Endothelial cell (in vitro differentiated cells): ENCODE data around the gene ARL4C. TPM values are rescaled to one million over a fixed set of nuclear protein-coding genes. Genes with fewer than 3 reads are reported as not detected.

Experiments used
- DNase-seq: peaks from one replicate; pipeline ENCODE4 v3.0.0; 2021; ENCODE audit warnings: low spot score
- H3K27ac Mint-ChIP-seq: one replicate; pipeline ENCODE4 v1.8.0; 2021; ENCODE audit warnings: mixed read lengths, inconsistent platforms; ENCODE audit not compliant: unreplicated experiment
- H3K27me3 Mint-ChIP-seq: one replicate; pipeline ENCODE4 v1.8.0; 2021; ENCODE audit warnings: mild to moderate bottlenecking, moderate library complexity, mixed read lengths, inconsistent platforms; ENCODE audit not compliant: unreplicated experiment
- H3K36me3 Mint-ChIP-seq: one replicate; pipeline ENCODE4 v1.8.0; 2021; ENCODE audit warnings: mild to moderate bottlenecking, low read depth, mixed read lengths, inconsistent platforms; ENCODE audit not compliant: unreplicated experiment
- H3K4me1 Mint-ChIP-seq: one replicate; pipeline ENCODE4 v1.8.0; 2021; ENCODE audit warnings: mild to moderate bottlenecking, mixed read lengths, inconsistent platforms; ENCODE audit not compliant: unreplicated experiment
- H3K4me3 Mint-ChIP-seq: one replicate; pipeline ENCODE4 v1.8.0; 2021; ENCODE audit warnings: mild to moderate bottlenecking, mixed read lengths, inconsistent platforms; ENCODE audit not compliant: unreplicated experiment
- H3K9me3 Mint-ChIP-seq: one replicate; pipeline ENCODE4 v1.8.0; 2021; ENCODE audit warnings: mixed read lengths, inconsistent platforms; ENCODE audit not compliant: unreplicated experiment
- CTCF ChIP-seq: fragments of 200-600 bp; sonication (generic); IDR thresholded peaks from one replicate; pipeline ENCODE4 v1.5.0; 2021; ENCODE audit warnings: antibody characterized with exemption; ENCODE audit not compliant: unreplicated experiment
- total RNA-seq: library from RNA; stranded (reverse); fragmentation: NEBNext Ultra II Directional; extraction: Animal tissue kit (Norgen Biotek cat#: 25700); gene quantifications from one replicate; pipeline ENCODE4 v1.2.1, GENCODE V29; 2021; ENCODE audit not compliant: unreplicated experiment

The ARL4C gene
- total RNA-seq, 1 donor from 2014 or later, result 17.9 TPM

- no peak for TF ChIP-seq CTCF
- no peak for DNase-seq
- no peaks in the 10 kb centered on the region for H3K9me3 Mint-ChIP-seq
- peaks cover 4% of the 10 kb centered on the region for H3K4me1 Mint-ChIP-seq
- no peaks in the 10 kb centered on the region for H3K36me3 Mint-ChIP-seq
- no peak overlapping the region for H3K27ac Mint-ChIP-seq
- H3K4me3 Mint-ChIP-seq, result no peak overlapping the region
- no peaks in the 10 kb centered on the region for H3K27me3 Mint-ChIP-seq
Measured at GRCh38 chr2:234514873-234515638, 18.2 kb upstream of the ARL4C start.

- peaks cover 4% of the 10 kb centered on the region for H3K4me1 Mint-ChIP-seq
- no peak overlapping the region for H3K27ac Mint-ChIP-seq
- H3K4me3 Mint-ChIP-seq, result no peak overlapping the region
- H3K9me3 Mint-ChIP-seq, result no peaks in the 10 kb centered on the region
- no peak for DNase-seq
- no peak for TF ChIP-seq CTCF
- no peaks in the 10 kb centered on the region for H3K27me3 Mint-ChIP-seq
- no peaks in the 10 kb centered on the region for H3K36me3 Mint-ChIP-seq
Measured at GRCh38 chr2:234514099-234514498, 17.2 kb upstream of the ARL4C start.

GRCh38 chr2:234512884-234513669 is 16.2 kb upstream of the ARL4C start:
- Mint-ChIP-seq H3K27ac (no peak overlapping the region), H3K27me3 (no peaks in the 10 kb centered on the region)

GRCh38 chr2:234502919-234503285 is 6.0 kb upstream of the ARL4C start:
- Mint-ChIP-seq H3K36me3 (no peaks in the 10 kb centered on the region), H3K9me3 (no peaks in the 10 kb centered on the region), H3K27me3 (peaks cover 2% of the 10 kb centered on the region), H3K4me1 (peaks cover 34% of the 10 kb centered on the region), H3K4me3 (no peak overlapping the region), H3K27ac (no peak overlapping the region)
- no peak for DNase-seq
- TF ChIP-seq CTCF, result no peak

More at GRCh38 chr2:234512884-234513669, 16.2 kb upstream of the ARL4C start:
- H3K9me3 Mint-ChIP-seq, result no peaks in the 10 kb centered on the region
- no peaks in the 10 kb centered on the region for H3K36me3 Mint-ChIP-seq
- no peak for DNase-seq
- H3K4me3 Mint-ChIP-seq, result no peak overlapping the region
- H3K4me1 Mint-ChIP-seq, result peaks cover 4% of the 10 kb centered on the region
- TF ChIP-seq CTCF, result no peak
